Hindlimb muscle (tissue), 1 donor: ENCODE results near the gene TSR1. TPM values are rescaled to one million over a fixed set of nuclear protein-coding genes. Genes with fewer than 3 reads are reported as not detected.

Experiments used
- DNase-seq: peaks from one replicate; pipeline ENCODE4 v3.0.0-alpha.2; 2013
- polyA plus RNA-seq: library from polyadenylated mRNA; unstranded; fragments of 120-200 nt; gene quantifications from one replicate; pipeline ENCODE4 v1.2.1, GENCODE V29; 2013; ENCODE audit not compliant: insufficient read length

The TSR1 gene
- polyA plus RNA-seq, 1 donor: 38.2 TPM

DNA sequence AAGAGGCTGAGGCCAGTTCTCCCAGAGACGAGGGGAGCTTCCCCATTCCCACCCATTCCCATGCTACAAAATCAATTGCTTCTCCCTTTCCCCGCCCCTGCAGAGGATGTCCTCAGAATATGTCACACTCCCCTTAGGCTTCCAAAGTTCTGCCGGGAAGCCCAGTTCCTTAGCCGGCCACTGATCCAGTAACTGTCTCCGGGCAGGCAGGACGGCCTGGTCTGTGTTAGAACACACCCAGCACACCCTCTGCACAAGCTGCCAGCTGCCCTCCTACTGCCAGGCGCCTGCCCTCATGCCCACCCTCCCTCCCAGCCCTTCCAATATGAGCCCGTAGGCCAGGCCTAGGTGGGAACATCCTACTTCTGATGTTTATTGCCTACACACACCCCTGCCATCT is 32.1 kb upstream of the TSR1 start:
- DNase-seq: no peak

DNA sequence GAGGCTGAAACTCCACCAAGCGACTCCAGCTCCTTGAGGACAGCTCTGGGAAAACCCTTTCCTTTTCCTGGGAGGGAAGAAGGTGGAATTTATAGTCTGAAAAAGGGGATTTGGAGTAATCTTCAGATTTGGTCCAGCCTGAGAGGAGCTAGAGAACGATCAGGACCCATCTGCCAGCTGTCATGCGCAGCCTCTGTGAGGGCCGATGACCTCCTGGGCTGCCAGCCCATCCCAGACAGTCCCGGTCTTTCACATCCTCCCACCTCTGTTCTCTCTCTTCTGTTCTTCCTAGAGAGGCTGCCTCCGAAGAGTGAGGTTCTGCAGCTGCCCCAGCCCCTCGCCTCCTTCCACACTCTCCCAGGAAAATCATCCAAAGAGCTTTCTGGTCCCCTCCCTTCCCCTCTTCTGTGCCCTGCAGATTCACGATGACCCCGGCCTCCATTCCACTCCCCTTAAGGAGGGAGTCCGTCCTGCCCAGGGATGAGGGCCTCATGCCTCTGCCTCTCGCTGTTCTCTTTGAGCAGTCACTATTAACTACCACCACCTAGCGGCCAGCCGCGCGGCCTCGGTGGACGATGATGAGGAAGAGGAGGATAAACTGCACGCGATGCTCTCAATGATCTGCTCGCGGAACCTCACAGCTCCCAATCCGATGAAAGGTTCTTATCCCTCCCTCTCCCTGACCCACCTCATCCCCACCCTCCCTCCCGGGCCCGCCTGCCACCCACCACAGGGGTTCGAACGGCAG is 30.7 kb upstream of the TSR1 start:
- DNase-seq: no peak

DNA sequence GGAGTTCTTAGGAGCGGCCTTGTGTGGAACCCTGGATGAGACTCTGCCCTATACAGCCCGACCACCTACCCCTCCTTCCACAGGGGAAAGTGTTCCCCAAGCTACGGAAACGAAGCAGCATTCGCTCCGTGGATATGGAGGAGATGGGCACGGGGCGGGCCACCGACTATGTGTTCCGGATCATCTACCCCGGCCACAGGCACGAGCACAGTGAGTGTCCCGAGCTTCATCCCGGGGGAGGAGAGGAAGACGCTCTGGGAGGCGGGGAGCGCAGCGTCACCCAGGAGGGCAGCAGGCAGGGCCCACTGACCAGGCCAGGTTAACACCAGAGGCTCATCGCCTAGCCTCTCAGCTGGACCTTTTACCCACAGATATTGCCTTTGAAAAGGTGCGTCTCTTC is 28.9 kb upstream of the TSR1 start:
- DNase-seq: no peak

DNA sequence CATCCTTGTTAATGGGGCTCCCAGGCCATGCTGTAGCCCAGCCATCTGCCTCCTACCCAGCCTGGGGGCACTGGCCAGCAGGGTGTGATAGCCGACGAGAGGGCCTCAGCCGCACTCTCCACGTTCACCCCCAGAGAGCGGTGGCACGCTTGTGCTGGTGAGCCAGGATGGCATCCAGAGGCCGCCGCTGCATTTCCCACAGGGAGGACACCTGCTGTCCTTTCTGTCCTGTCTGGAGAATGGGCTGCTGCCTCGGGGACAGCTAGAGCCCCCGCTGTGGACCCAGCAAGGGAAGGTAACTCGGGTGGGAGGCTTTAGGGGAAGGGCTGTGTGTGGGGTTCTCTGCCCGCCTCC is 28.5 kb upstream of the TSR1 start:
- no peak for DNase-seq

DNA sequence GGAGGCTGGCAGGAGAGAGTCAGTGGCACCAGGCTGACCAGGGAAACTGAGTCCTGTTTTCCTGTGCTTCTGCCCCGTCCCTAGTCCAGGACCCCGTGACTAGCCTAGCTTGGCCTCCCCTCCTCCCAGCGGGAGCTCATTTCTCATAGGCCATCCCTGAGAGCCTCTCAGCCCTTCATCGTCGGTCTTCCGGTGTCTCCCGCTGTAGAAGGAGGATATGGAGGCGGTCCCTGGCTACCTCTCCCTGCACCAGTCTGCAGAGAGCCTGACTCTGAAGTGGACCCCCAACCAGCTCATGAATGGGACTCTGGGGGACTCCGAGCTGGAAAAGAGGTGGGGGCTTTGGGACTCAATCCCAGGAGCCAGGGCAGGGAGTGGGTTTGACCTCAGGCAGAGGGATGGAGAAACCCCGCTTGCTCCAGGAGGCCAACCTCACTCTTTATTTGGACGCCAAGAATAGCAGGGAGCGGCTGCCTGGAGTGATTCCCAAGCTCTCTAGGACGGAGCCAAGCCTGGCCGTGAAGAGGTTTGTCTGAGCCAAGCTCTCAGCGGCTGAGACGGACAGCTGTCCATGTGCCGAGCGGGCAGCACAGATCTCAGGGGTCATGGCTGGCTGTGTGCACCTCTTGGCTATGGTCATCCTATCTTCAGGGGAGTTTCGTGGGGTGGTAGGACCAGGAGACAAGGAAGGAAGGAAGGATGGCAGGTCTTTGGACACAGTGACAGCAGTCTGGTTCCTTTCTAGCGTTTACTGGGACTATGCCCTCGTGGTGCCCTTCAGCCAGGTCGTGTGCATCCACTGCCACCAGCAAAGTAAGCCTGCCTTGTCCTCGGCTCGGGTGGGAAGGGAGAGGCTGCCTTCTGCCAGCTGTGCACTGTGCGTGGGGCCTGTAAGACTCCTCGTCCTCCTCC is 27.9 kb upstream of the TSR1 start:
- no peak for DNase-seq

DNA sequence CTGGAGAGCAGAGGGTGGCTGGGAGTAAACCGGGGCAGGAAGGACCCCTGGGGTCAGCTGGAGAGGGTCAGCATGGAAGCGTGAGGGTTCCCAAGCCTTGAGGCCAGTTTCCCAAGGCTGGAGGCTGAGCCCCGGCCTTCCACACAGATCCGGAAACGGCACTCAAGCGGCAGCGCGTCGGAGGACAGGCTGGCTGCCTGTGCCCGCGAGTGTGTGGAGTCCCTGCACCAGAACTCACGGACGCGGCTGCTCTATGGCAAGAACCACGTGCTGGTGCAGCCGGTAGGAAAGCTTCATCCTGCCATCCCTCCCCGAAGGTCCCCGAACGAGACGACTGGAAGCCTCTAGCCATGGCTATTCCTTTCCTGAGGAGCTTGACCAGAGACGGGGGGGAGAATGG is 27.1 kb upstream of the TSR1 start:
- no peak for DNase-seq

DNA sequence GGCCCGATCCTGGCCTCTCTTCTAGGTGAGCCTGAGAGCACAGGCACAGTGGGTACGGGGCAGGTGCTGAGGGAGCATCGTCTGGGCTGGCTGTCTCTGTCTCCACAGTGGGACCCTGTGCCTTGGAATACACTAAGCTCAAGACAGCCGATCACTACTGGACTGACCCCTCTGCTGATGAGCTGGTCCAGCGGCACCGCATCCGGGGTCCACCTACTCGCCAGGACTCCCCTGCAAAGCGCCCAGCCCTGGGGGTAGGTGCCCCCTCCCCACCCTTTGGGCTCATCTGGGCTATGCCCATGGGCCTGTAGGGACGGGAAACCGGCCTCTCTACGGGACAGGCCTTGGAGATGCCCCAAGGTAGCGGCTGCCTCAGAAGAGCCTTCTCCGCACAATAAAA is 26.6 kb upstream of the TSR1 start:
- no peak for DNase-seq

DNA sequence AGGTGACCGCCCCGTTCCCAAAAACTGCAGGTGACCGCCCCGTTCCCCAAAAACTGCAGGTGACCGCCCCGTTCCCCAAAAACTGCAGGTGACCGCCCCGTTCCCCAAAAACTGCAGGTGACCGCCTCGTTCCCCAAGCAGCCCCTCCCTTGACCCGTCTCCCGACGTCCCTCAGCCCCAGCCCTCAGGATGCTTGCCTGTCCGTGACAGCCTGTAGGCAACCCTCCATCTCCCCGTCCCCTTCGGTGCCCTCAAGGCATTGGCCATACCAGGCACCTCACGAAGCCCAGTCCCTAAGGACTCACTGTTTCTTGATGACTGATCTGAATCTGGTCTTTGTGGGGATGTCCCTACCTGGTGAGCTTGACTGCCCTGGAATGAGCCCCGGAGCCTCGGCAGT is 26.2 kb upstream of the TSR1 start:
- DNase-seq: no peak

DNA sequence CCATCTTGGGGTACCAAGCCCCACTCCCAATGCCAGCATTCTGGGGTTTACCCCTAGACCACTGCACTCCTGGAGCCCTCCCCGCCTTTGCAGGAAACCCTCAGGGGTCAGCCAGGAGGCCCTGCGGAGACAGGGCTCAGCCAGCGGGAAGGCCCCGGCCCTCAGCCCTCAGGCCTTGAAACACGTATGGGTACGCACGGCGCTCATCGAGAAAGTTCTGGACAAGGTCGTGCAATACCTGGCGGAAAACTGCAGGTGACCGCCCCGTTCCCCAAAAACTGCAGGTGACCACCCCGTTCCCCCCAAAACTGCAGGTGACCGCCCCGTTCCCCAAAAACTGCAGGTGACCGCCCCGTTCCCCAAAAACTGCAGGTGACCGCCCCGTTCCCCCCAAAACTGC is 25.8 kb upstream of the TSR1 start:
- DNase-seq: no peak

DNA sequence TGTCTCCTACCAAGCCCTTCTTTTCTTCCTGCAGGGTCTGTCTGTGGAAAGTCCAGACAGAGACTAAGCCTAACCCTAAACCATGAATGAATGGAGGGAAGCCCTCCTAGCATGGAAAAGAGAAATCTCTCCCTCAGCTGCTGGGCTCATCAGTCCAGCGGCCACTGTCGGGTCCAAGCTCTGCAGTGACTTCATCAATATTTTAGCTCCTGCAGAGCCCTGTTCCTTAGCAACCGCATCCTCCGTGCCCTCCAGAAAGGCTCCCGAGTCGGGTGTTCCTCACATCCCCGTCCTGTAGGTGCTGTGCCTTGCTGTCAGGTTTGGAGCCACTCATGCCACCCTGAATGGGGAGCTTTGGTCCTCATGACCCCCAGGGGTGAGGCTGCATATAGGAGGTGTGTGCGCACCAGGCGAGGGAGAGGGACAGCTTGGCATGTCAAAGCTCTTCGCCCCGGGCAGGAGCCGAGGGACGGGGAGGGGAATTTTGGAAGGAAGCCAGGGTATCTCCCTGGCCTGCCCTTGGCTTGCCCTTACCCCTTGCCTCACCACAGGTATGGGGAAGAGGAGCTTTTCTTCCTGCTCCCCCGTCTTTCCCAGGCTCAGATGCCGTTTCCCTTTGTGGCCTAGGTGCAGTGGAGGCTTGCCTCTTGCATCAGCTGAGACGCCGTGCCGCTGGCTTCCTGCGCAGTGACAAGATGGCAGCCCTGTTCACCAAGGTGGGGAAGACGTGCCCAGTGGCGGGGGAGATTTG is 24.9 kb upstream of the TSR1 start:
- DNase-seq: no peak

DNA sequence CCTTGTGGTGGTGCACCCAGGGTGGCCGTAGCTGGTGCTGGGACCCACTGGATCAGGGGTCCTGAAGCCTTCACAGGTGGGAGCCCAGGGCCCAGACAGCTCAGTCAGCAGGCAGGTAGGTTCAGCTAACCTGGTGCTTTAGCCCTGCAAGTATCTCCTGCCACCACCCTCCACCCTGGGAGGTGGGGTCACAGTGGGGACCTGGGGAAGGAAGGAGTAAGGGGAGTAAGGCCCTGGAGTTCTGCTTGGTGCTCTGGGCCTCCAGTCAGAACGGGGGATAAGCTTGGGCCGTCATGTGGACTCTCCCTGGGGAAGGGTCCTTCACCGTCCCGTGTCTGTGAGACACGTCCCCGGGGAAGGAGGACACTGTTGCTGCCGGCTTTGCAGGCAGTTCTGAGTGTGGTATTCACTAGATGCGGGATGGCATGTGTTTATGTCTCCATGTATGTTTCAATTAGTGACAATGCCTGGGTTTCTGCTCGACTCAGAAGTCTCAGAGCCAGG is 21.7 kb upstream of the TSR1 start:
- DNase-seq: no peak

DNA sequence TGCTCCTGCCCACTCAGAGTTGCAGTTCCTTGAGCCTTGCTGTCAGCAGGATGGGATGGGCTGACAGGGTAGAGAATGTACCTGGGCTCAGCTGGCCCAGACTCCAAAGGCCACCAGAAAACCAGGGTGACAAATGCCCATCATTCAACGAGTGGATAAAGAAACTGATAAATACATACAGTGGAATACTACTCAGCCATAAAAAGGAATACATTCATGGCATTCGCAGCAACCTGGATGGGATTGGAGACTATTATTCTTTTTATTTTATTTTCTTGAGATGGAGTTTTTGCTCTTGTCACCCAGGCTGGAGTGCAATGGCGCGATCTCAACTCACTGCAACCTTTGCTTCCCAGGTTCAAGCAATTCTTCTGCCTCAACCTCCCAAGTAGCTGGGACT is 21.0 kb upstream of the TSR1 start:
- DNase-seq: no peak

DNA sequence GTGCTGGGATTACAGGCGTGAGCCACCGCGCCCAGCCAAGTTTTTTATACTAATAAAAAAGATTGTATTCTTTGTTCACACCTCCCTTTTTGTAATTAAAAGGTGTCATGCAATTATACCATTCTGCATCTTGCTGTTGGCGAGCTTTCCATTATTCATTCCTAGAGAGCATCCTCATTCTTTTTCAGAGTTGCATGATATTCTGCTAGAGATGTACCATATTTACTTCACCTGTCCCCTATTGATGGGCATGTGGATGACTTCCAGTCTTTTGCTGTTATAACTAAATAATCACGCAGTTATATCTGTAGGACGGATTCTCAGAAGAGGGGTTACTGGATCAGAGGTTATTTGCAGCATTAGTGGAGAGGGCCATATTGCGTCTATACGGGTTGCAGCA is 18.1 kb upstream of the TSR1 start:
- no peak for DNase-seq

DNA sequence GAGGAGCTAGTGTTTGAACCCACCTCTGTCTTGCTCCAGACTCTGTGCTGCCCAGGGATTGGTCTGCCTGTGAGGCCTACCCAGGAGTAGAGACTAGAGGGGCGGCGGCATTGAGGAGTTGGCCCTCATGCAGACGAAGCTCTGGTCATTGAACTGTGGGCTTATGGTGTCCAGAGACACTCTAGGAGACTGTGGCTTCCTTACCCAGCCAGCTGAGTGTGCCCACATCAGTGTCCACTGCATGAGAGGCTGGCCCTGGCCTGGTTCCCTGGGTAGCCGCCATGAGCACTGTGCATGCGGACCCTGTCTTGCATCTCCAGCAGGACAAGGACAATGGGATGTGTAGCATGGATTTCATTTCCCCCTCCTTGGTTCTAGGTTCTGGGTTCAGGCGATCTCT is 15.0 kb upstream of the TSR1 start:
- DNase-seq: no peak

DNA sequence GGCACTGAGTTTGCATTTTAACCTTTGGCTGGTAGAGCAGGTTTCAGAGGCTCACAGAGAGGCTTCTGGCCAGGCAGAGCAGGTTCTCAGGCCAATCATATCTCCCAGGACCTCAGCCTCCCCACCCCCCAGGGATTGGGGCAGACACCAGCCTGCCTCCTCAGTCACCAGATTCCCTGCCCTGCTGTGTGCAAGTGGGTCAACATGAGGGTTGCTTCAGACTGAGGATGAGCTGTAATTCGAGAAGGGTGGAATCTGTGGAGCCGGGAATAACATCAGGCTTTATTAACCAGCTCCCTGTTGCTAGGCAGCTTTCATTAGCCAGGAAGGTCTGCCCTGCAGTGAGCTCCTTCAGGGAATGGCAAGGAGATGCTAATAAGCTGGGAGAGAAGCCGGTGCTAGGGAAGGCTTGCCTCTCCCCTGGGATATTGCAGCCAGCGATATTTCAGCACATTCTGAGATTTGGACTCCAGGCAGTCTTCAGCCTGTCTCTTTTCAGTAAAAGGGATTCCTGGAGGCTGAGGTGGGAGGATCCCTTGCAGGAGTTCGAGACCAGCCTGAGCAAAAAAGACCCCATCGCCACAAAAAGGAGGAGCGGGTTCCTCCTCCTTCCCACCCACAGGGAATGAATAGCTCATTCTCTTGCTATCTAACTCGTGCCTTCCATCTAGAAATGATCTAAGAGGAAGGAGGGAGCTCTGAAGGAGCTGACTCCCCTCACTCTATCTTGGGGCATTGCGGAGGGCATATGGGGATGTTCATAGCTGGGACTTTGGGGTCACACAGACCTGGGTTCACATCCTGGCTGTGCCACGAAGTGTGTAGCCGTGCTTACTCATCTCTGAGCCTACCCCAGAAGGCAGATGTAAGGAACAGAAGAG is 11.8 kb upstream of the TSR1 start:
- no peak for DNase-seq

DNA sequence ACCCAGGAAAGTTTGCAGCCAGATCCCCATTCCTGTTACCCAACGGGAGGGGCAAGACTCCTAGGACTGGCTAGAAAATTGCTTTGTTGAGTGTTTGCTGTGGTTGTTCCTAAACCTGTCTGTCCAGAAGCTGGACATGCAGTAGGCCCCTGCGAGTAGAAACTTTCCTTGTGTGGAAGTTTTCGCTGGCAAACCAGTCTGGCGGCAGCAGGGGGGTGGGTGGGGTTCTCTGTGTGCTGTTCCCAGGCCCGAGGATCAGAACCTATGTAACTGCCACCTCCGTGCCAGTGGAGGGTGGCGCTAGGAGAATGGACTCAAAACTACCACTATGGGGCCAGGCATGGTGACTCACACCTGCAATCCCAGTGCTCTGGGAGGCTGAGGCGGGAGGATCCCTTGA is 10.2 kb upstream of the TSR1 start:
- no peak for DNase-seq

DNA sequence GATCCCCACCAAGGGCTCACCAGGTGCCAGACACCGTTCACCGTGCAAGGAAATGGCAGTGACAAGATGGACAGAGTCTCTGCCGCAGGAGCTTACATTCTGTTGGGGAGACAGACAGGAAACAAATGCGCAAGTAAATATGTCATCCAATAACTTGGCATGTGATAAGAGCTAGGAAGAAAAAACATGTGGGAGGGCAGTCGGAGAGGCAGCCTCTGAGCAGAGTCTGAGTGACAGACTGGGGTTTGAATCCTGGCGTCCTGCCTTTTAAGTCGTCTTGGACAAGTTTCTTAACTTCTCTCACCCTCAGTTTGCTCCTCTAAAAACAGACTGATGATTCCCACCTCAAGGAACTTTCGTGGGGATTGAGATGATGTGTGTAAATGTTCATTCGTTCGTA is 8.3 kb upstream of the TSR1 start:
- no peak for DNase-seq

DNA sequence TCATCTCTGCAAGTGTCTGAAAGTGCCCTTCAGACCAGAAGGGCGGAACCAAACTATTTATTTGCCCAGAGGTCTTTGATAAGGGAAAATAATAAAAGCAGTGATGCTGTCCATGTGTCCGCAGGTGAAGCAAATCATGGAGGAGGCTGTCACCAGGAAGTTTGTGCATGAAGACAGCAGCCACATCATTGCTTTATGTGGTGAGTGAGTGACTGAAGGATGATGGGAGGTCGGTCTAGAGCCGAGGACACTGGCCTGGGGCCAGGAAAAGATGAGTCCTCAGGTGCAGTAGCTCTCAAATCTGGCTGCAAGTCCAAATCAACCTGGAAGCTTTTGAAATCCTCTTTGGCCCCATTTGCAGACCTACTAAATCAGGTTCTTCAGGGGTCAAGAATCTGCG is 7.2 kb upstream of the TSR1 start:
- no peak for DNase-seq

DNA sequence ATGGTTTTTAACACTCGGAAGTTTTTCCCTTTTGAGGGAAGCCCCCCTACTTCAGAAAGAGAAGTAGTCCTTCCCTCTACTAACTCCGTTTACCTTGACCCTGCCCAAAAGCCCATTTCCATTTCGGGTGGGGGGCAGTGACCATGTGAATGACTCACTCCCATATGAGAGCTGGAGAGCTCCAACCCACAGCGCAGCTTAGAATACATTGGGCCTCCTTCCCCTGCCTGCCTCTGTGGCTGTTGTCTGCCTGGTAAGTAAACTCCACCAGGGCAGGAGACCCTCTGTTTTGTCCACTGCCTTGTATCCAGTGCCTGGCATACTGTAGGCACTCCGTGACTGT is 2.0 kb upstream of the TSR1 start:
- DNase-seq: no peak

DNA sequence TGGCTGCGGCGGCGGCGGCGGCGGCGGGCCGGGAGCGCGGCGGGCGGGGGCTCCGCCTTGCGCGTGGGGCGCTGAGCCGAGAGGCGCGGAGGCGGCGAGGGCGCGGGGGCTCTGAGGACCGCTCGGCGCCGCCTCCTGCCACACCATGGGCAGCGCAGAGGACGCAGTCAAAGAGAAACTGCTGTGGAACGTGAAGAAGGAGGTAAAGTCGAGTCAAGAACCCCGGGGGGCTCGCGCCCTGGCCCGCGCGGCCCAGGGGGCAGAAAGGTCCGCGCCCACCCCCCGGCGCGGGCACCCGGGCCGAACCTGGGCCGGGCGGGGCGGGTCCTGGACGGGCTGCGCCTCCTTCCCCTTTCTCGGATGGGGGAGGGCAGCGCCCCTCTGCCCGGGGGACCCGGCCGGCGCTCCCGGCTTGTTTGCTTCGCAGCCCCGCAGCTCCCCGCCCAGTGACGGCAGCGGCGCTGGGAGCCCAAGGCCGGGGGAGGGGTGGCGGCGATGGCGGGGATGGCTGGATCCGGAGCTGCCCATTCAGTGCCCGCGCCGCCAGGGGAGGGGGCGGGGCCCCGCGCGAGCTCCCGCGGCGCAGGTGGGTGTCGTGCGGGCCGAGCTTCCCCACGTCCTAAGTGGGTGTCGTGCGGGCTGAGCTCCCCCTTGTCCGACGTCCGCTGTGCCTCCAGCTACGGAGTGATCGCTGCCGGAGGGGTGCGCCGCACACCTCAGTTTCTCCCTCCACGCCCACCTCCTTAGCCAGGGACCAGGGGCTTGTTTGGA is 1.5 kb upstream of the TSR1 start:
- DNase-seq: no peak

DNA sequence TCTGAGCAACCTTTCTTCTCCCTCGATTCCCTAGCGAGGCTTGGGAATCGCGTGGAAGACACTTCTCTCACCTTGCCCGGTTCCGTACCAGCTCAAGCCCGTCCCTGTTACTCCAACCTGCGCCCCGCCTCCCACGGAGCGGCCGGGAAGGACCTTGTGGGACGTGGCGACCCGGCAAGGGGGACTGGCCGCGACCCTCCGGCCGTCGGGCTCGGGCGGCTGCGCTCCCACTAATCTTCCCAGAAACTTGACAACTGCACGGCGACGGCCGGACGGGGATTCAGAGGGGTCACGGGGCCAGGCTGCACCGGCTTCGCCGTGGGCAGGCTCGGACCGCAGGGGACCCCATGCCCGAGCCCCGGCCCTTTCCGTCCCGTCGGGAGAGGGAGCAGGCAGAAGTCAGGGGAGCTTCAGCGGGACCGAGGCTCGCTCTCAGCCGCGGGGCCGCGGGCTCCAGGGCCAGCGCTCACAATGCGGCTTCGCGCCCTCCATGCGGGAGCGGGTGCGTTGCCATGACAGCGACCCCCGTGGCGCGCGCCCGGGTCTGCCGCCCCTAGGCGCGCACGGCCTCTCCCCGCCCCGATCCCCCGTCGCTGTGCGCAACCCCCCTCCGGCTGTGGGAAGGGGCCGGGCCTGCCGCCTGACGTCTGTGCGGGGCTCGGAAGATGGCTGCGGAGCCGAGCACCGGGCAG is 741 bp upstream of the TSR1 start, which contains the start of gene SGSM2:
Gene SGSM2 (plus strand): TSS at position 650 of the 692 bp plus-strand sequence. CDS start 188 bp downstream, outside the sequence.
- DNase-seq: peak; percentile 67
